Activated T-cell treated with anti-CD3 and anti-CD28 coated beads, Interleukin-2, amount 50 U/mL, for 24 hours (primary cell): Measurements from ENCODE around the gene PRRC2A.

Experiments used
- DNase-seq: peaks from one replicate; pipeline ENCODE4 v3.0.0-alpha.2; 2020
- H3K27ac Mint-ChIP-seq: 2 replicates; pipeline ENCODE4 v1.8.0; 2020; ENCODE audit warnings: mild to moderate bottlenecking, mixed read lengths
- H3K27me3 Mint-ChIP-seq: 2 replicates; pipeline ENCODE4 v1.8.0; 2020; ENCODE audit warnings: mixed read lengths
- H3K36me3 Mint-ChIP-seq: 2 replicates; pipeline ENCODE4 v1.8.0; 2020; ENCODE audit warnings: low read depth, mixed read lengths
- H3K4me1 Mint-ChIP-seq: 2 replicates; pipeline ENCODE4 v1.8.0; 2020; ENCODE audit warnings: low read depth, mixed read lengths
- H3K4me3 Mint-ChIP-seq: 2 replicates; pipeline ENCODE4 v1.8.0; 2020; ENCODE audit warnings: mild to moderate bottlenecking, moderate library complexity, mixed read lengths
- H3K9me3 Mint-ChIP-seq: 2 replicates; pipeline ENCODE4 v1.8.0; 2020; ENCODE audit warnings: mixed read lengths

Gene PRRC2A

DNA sequence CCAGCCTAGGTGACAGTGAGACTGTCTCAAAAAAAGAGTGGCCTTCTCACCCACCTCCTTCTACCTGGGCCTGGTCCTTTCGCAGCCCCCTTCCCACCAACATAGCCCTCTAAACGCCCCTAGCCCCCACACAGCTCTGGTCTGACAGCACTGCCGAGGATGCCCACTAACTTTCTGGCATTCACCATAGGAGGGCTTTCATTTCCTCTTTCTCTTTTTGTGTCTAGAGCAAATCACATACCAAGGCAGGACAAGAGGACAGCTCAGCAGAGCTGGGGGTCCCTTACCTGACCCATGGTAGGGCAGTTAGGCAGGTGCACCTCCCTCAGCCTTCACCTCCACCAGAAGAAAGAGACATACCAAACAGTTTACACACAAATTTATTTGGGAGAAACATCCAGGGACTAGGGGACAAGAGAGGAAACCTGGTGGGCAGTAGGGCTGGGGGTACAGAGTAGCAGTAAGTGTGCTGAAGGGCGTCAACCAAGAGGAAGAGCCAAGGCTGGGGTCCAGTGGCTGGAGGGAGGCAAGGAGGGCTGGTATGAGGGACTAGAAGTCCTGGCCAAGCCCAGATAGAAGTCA, 55.9 kb downstream of the PRRC2A start:
- Mint-ChIP-seq H3K4me3 (no peak overlapping the region), H3K36me3 (peaks cover 37% of the 10 kb centered on the region), H3K4me1 (peaks cover 14% of the 10 kb centered on the region), H3K27me3 (no peaks in the 10 kb centered on the region), H3K27ac (peak overlapping the region; percentile 9), H3K9me3 (no peaks in the 10 kb centered on the region)
- no peak for DNase-seq

DNA sequence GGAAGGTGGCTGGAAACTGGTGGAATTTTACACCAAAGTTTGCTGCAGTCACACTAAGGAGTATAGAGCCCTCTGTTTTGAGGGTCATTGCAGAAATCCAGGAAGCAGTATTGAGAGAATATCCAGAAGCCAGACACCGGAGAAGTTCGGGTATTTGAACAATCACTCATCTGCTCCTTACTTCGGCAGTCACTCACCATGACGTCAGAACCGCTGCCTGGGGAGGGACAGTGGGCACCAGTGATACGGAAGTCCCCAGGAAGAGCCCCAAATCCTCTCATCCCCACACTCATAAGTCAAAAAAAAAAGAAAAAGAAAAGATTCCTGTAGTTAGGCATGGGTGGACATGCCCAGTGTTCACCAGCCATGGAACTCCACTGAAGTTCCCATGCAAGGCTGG, 56.4 kb downstream of the PRRC2A start:
- no peak overlapping the region for H3K27ac Mint-ChIP-seq
- no peak overlapping the region for H3K4me3 Mint-ChIP-seq
- peaks cover 32% of the 10 kb centered on the region for H3K36me3 Mint-ChIP-seq
- no peaks in the 10 kb centered on the region for H3K9me3 Mint-ChIP-seq
- DNase-seq = no peak
- H3K27me3 Mint-ChIP-seq = no peaks in the 10 kb centered on the region
- H3K4me1 Mint-ChIP-seq = peaks cover 19% of the 10 kb centered on the region

DNA sequence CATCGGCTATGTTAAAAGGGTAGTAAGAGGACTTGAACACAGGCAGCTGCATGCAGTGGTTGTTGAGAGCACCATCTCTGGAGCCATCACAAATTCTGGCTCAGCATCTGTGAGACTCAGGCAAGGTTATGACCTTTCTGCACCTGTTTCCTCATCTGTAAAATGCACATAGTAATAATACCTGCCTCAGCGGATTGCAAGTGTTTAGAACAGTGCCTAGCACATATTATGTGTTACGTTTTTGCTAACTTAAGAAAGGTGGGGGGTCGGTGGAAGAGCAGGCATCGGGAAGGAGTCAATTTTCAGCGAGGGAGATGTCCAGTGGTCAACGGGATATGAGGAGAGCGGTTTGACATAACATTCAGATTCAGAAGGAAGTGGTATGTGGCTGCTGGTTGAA, 57.4 kb downstream of the PRRC2A start:
- peaks cover 20% of the 10 kb centered on the region for H3K4me1 Mint-ChIP-seq
- no peak overlapping the region for H3K27ac Mint-ChIP-seq
- no peak for DNase-seq
- H3K27me3 Mint-ChIP-seq = no peaks in the 10 kb centered on the region
- H3K4me3 Mint-ChIP-seq = no peak overlapping the region
- no peaks in the 10 kb centered on the region for H3K9me3 Mint-ChIP-seq
- H3K36me3 Mint-ChIP-seq = peaks cover 21% of the 10 kb centered on the region

DNA sequence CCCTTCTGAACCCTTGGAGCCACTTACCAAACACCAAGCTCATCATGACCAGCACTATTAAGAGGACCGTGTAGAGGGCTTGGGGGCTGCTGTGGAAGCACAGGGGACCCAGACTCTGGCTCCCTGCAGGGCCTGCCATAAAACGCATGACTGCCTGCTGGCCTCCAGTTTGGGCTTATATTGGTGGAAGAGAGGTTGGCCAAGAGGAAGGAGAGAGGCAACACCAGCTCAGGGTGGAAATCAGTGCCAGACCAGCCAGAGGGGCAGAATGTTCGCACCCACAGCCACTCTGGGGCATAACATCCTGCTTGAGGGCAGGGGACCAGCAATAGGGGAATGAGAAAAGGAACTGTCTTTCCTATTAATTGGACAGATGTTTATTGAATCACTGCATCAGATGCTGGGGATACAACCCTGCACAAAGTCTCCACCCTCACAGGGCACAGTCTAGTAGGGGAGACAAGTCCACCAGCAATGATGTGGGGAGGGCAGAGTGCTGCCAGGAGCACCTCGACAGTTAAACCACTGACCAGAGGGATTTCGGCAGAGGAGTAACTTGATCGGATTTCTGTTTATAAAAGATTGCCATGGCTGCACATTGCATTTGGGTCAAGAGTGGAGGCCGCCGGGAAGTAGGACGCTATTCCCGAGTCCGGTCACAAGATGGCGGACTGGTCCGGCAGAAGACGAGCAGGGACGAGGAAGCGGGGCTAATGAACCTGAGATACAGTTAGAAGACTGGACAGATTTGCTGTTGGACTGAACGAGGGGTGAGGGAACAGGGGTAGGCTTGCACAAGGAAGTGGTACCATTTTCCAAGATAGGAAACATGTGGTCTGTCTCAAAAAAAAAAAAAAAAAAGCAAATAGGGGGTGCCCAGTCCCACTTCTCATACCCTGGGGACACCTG, 60.0 kb downstream of the PRRC2A start, which contains the start of gene LY6G5C:
Gene LY6G5C, minus strand, starts transcription at position 842 of the 909 bp plus-strand sequence. Its CDS starts 694 bp downstream, at position 148.
- peak; percentile 77 for DNase-seq
- H3K27ac Mint-ChIP-seq = peak within 1 kb of the TSS; percentile 75
- no peaks in the 10 kb centered on the region for H3K27me3 Mint-ChIP-seq
- H3K36me3 Mint-ChIP-seq = peaks cover 13% of the 10 kb centered on the region
- H3K4me1 Mint-ChIP-seq = peaks cover 20% of the 10 kb centered on the region
- H3K9me3 Mint-ChIP-seq = no peaks in the 10 kb centered on the region
- H3K4me3 Mint-ChIP-seq = peak within 1 kb of the TSS; percentile 79

DNA sequence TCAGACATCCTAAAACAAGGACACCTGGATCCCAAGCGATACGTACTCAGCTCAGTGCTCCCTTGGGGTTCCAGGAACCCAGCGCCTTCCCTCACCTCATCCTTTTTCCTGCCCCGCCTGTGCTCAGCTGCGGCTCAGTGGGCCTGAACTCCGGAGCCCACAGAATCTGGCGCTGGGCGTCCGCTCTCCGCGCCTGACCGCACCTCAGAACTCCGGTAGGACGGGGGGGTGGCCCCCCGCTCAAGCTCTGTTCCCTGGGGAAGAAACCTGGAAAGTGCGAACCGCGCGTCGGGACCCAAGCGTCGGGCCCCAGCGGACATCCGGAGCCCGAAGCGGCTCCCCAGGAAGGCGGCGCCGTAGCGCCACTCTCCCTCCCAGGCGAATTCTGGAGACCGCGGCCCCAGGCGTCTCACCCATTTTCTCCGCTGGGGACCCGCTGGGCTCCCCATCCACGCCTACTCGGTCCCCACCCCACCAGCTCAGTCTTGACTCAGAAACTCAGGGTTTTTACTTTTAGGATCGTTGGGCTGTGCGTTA, 60.7 kb downstream of the PRRC2A start:
- Mint-ChIP-seq H3K4me1 (peaks cover 20% of the 10 kb centered on the region), H3K4me3 (peak overlapping the region; percentile 79), H3K27me3 (no peaks in the 10 kb centered on the region), H3K36me3 (peaks cover 18% of the 10 kb centered on the region), H3K27ac (peak overlapping the region; percentile 75), H3K9me3 (no peaks in the 10 kb centered on the region)
- DNase-seq = peak; percentile 67

DNA sequence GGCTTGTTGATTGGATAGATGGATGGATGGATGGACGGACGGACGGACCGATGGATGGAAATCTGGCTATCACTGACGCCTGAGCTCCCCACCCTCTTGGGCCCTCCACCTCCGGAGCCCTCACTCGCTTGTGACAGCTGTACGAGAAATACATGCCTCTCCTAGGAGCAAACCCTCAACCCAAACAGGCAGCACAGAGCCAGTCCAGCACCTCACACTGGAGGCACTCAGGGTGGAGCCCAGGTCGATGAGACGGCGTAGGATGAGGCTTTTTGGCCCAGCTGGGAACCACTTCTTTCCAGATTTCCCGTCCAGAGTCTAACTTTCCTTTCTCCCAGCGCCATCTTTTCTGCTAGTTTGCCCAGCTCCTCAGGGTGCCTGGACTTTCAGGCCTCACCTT, 63.1 kb downstream of the PRRC2A start:
- peaks cover 20% of the 10 kb centered on the region for H3K4me1 Mint-ChIP-seq
- H3K27ac Mint-ChIP-seq = no peak overlapping the region
- no peak overlapping the region for H3K4me3 Mint-ChIP-seq
- DNase-seq = no peak
- peaks cover 41% of the 10 kb centered on the region for H3K36me3 Mint-ChIP-seq
- H3K27me3 Mint-ChIP-seq = no peaks in the 10 kb centered on the region
- H3K9me3 Mint-ChIP-seq = no peaks in the 10 kb centered on the region

DNA sequence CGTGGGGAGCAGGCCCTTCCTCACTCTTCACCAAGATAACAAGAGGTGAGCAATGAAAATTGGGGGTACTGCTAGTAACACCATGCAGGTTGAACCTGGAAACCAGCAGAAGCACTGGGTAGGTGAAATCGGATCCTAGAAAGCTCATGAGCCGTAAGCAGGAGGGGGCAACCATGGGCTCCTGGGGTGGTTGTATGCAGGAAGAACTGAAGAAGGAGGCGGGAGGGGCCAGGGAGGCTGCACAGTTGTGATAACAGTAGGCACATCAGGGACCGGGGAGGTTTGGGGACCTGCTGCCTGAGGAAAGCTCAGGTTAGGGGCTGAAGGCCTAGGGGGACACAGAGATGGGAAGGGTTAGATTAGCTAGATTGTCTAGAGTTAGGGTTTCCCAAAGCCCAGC, 66.0 kb downstream of the PRRC2A start:
- Mint-ChIP-seq H3K27me3 (no peaks in the 10 kb centered on the region), H3K9me3 (no peaks in the 10 kb centered on the region), H3K27ac (no peak overlapping the region), H3K4me3 (no peak overlapping the region), H3K4me1 (peaks cover 14% of the 10 kb centered on the region), H3K36me3 (peaks cover 69% of the 10 kb centered on the region)
- DNase-seq = no peak

DNA sequence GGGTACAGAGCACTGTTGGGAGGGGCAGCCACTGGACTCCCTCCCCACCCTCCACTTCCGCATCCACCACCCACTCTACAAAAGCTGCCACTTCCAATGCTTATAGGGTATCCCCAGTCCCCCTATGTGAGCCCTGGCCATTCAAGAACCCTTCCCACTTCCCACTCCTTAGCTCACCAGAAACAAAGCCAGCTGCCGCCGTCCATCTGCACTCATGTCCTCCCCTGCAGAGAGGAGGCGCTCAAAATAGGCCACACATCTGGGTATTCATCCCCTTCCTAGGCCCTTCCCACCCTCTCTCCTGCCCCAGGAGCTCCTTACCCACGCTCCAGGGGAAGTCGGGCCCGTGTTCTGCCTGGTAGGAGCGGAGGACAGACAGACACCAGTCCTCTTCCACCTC, 66.8 kb downstream of the PRRC2A start:
- H3K27me3 Mint-ChIP-seq = no peaks in the 10 kb centered on the region

More for the DNA sequence above, 66.8 kb downstream of the PRRC2A start:
- DNase-seq = no peak
- Mint-ChIP-seq H3K36me3 (peaks cover 75% of the 10 kb centered on the region), H3K27ac (no peak overlapping the region), H3K4me1 (peaks cover 9% of the 10 kb centered on the region), H3K9me3 (no peaks in the 10 kb centered on the region), H3K4me3 (no peak overlapping the region)
